ENCODE data around the gene DNAH12. TPM values are rescaled to one million over a fixed set of nuclear protein-coding genes. Genes with fewer than 3 reads are reported as not detected.
"Not testable (repeated sequence)": the region's sequence is repeated elsewhere in the genome, so short reads cannot be mapped to it uniquely, and the experiment has no call there.

DNAH12 gene
- total RNA-seq, 1 donor from 2014 or later: 0.02 TPM

DNA sequence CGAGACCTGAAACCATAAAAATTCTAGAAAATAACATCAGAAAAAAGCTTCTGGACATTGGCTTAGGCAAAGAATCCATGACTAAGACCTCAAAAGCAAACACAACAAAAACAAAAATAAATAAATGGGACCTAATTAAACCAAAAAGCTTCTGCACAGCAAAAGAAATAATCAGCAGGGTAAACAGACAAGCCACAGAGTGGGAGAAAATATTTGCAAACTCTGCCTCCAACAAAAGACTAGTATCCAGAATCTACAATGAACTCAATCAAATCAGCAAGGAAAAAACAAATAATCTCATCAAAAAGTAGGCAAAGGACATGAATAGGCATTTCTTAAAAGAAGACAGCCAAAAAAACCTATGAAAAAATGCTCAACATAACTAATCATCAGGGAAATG, 59.6 kb downstream of the DNAH12 start:
- Histone ChIP-seq H3K27ac (no peak overlapping the region), H3K27me3 (no peaks in the 10 kb centered on the region), H3K4me3 (no peak overlapping the region), H3K79me2 (ENCODE audit: low read depth) (no peaks in the 10 kb centered on the region), H4K20me1 (ENCODE audit: low read depth) (no peaks in the 10 kb centered on the region), H3K4me2 (no peak overlapping the region), H3F3A (ENCODE audit: low read depth) (no peaks in the 10 kb centered on the region), H3K4me1 (no peaks in the 10 kb centered on the region), H3K9me3 (ENCODE audit: low read depth) (no peaks in the 10 kb centered on the region), H2AFZ (replicated peaks) (no peak overlapping the region), H3K36me3 (no peaks in the 10 kb centered on the region), H3K9ac (no peak overlapping the region)
- Mint-ChIP-seq H3K4me3 (no peak overlapping the region), H3K4me1 (no peaks in the 10 kb centered on the region), H3K9me3 (no peaks in the 10 kb centered on the region), H3K27ac (no peak overlapping the region), H3K36me3 (no peaks in the 10 kb centered on the region), H3K27me3 (ENCODE audit: insufficient read depth, low read depth) (no peaks in the 10 kb centered on the region)
- DNase-seq (ENCODE audit: low spot score): no peak
- no peak for TF ChIP-seq EZH2 (IDR thresholded peaks at IDR 0.05)

DNA sequence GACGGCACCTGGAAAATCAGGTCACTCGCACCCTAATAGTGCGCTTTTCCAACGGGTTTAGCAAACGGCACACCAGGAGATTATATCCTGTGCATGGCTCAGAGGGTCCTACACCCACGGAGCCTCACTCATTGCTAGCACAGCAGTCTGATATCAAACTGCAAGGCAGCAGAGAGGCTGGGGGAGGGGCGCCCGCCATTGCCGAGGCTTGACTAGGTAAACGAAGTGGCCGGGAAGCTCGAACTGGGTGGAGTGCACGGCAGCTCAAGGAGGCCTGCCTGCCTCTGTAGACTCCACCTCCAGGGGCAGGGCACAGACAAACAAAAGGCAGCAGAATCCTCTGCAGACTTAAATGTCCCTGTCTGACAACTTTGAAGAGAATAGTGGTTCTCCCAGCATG, 67.0 kb downstream of the DNAH12 start:
- H3K27ac Mint-ChIP-seq; H3K4me3 Mint-ChIP-seq; H3K36me3 ChIP-seq; H3F3A ChIP-seq (ENCODE audit: low read depth); H3K4me2 ChIP-seq; H3K79me2 ChIP-seq (ENCODE audit: low read depth); H3K36me3 Mint-ChIP-seq; DNase-seq (ENCODE audit: low spot score); H3K27me3 ChIP-seq; H3K4me3 ChIP-seq; H3K4me1 Mint-ChIP-seq; H4K20me1 ChIP-seq (ENCODE audit: low read depth); H3K4me1 ChIP-seq; H3K27ac ChIP-seq; H2AFZ ChIP-seq (replicated peaks); H3K9ac ChIP-seq; H3K27me3 Mint-ChIP-seq (ENCODE audit: insufficient read depth, low read depth); H3K9me3 ChIP-seq (ENCODE audit: low read depth): not testable (repeated sequence)
- peaks cover 17% of the 10 kb centered on the region for H3K9me3 Mint-ChIP-seq

DNA sequence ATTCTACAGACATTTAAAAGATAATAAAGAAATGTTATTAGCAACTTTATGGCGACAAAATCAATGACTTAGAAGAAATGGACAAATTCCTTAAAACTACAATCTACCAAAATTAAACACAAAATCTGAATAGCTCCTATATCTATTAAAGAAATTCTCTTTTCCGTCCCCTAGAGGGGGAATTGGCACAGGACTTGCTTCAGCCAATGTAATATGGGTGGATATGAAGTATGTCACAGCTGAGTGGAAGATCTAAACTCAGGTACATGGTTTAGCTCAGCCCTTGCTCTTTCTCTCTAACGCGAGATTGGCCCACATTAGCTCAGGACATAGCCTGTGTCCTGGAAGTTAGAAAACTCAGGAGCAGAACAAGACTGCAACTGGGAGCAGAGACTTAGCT, 79.3 kb downstream of the DNAH12 start:
- no peak overlapping the region for H3K27ac Mint-ChIP-seq
- Histone ChIP-seq H3K9ac (no peak overlapping the region), H3K36me3 (no peaks in the 10 kb centered on the region), H3K27ac (no peak overlapping the region), H3K4me1 (no peaks in the 10 kb centered on the region), H3F3A (ENCODE audit: low read depth) (no peaks in the 10 kb centered on the region), H3K9me3 (ENCODE audit: low read depth) (no peaks in the 10 kb centered on the region), H3K4me2 (no peak overlapping the region), H3K27me3 (no peaks in the 10 kb centered on the region), H3K79me2 (ENCODE audit: low read depth) (no peaks in the 10 kb centered on the region), H3K4me3 (no peak overlapping the region), H4K20me1 (ENCODE audit: low read depth) (no peaks in the 10 kb centered on the region), H2AFZ (replicated peaks) (peak overlapping the region; percentile 18)
- no peaks in the 10 kb centered on the region for H3K27me3 Mint-ChIP-seq (ENCODE audit: insufficient read depth, low read depth)
- DNase-seq (ENCODE audit: low spot score): no peak
- no peaks in the 10 kb centered on the region for H3K4me1 Mint-ChIP-seq
- no peaks in the 10 kb centered on the region for H3K36me3 Mint-ChIP-seq
- H3K9me3 Mint-ChIP-seq: no peaks in the 10 kb centered on the region
- TF ChIP-seq EZH2 (IDR thresholded peaks at IDR 0.05) (no peak), EZH2phosphoT487 (IDR thresholded peaks at IDR 0.05) (no peak)
- TF ChIP-seq, protein P1, sequence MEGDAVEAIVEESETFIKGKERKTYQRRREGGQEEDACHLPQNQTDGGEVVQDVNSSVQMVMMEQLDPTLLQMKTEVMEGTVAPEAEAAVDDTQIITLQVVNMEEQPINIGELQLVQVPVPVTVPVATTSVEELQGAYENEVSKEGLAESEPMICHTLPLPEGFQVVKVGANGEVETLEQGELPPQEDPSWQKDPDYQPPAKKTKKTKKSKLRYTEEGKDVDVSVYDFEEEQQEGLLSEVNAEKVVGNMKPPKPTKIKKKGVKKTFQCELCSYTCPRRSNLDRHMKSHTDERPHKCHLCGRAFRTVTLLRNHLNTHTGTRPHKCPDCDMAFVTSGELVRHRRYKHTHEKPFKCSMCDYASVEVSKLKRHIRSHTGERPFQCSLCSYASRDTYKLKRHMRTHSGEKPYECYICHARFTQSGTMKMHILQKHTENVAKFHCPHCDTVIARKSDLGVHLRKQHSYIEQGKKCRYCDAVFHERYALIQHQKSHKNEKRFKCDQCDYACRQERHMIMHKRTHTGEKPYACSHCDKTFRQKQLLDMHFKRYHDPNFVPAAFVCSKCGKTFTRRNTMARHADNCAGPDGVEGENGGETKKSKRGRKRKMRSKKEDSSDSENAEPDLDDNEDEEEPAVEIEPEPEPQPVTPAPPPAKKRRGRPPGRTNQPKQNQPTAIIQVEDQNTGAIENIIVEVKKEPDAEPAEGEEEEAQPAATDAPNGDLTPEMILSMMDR (IDR thresholded peaks at IDR 0.05): no peak
- H3K4me3 Mint-ChIP-seq: no peak overlapping the region

DNA sequence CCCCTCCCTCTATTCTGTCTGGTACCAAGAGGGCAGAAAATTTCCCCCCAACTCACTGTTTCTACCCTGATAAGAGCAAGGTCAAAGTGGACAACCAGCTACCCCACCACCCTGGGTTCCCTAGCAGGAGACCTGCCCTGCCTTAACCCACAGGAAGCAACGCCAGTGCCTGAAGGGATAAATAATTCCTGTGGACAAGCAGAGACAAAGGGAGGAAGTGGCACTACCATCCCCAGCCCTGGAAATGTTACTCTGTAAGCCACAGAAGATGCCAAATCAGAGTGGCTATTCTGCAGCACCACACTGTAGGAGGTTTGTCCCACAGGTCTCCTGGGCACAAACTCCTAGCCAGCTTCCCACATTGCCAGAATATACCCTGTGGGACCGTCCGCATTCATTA, 80.1 kb downstream of the DNAH12 start:
- no peak overlapping the region for H3K27ac ChIP-seq
- H2AFZ ChIP-seq (replicated peaks): no peak overlapping the region
- no peak overlapping the region for H3K4me3 ChIP-seq
- Mint-ChIP-seq H3K27ac (no peak overlapping the region), H3K4me1 (no peaks in the 10 kb centered on the region), H3K4me3 (no peak overlapping the region), H3K9me3 (no peaks in the 10 kb centered on the region), H3K36me3 (no peaks in the 10 kb centered on the region), H3K27me3 (ENCODE audit: insufficient read depth, low read depth) (no peaks in the 10 kb centered on the region)
- H3K79me2 ChIP-seq (ENCODE audit: low read depth): no peaks in the 10 kb centered on the region
- H3K36me3 ChIP-seq: no peaks in the 10 kb centered on the region
- no peak overlapping the region for H3K4me2 ChIP-seq
- no peaks in the 10 kb centered on the region for H3K27me3 ChIP-seq
- no peaks in the 10 kb centered on the region for H4K20me1 ChIP-seq (ENCODE audit: low read depth)
- no peaks in the 10 kb centered on the region for H3K9me3 ChIP-seq (ENCODE audit: low read depth)
- TF ChIP-seq, protein P1 (IDR thresholded peaks at IDR 0.05): no peak
- TF ChIP-seq EZH2phosphoT487 (IDR thresholded peaks at IDR 0.05) (no peak), EZH2 (IDR thresholded peaks at IDR 0.05) (no peak)
- no peaks in the 10 kb centered on the region for H3K4me1 ChIP-seq
- no peak overlapping the region for H3K9ac ChIP-seq
- no peak for DNase-seq (ENCODE audit: low spot score)
- H3F3A ChIP-seq (ENCODE audit: low read depth): no peaks in the 10 kb centered on the region

Data from neural progenitor cell (in vitro differentiated cells).